Tibial artery (tissue), 4 donors: ENCODE data around the gene PBRM1.

Experiments used
- DNase-seq, 2 donors: peaks; one replicate each; pipeline ENCODE4 v3.0.0-alpha.2; 2019
- H3K27ac ChIP-seq, 2 donors: fragments of 200-600 bp; sonication (generic) in 1 of 2; 1 replicate in 1 of 2; 2 replicates in 1 of 2; pipeline ENCODE4 v1.5.1; 2018 to 2019; ENCODE audit warnings: mild to moderate bottlenecking in 1 of 2
- H3K27me3 ChIP-seq, 2 donors: fragments of 200-600 bp; sonication (generic) in 1 of 2; one replicate each; pipeline versions ENCODE4 v1.5.1 to v1.6.0; 2016 to 2019
- H3K36me3 ChIP-seq, 3 donors: fragments of 200-600 bp; sonication (generic) in 2 of 3; one replicate each; pipeline ENCODE4 v1.5.1; 2016 to 2019; ENCODE audit warnings: mild to moderate bottlenecking in 2 of 3
- H3K4me1 ChIP-seq, 4 donors: fragments of 200-600 bp; sonication (generic) in 2 of 4; 1 replicate in 3 of 4; 2 replicates in 1 of 4; pipeline ENCODE4 v1.5.1; 2016 to 2019
- H3K4me3 ChIP-seq, 2 donors: fragments of 200-600 bp; sonication (generic) in 1 of 2; 1 replicate in 1 of 2; 2 replicates in 1 of 2; pipeline ENCODE4 v1.5.1; 2018 to 2019; ENCODE audit warnings: mild to moderate bottlenecking in 2 of 2
- H3K9me3 ChIP-seq, 3 donors: fragments of 200-600 bp; sonication (generic) in 1 of 3; one replicate each; pipeline ENCODE4 v1.5.1; 2016 to 2019
- intact Hi-C: fragments of 100-400 bp; cut with DNase I; formaldehyde crosslinking; loops from one replicate; pipeline ENCODE4 v1.15.0; 2023; ENCODE audit warnings: low total_unique reads
- TF ChIP-seq, protein P1 (sequence below), 2 experiments: fragments of 200-600 bp in 1 of 2; fragments of 450-650 bp in 1 of 2; IDR thresholded peaks; one replicate each; pipeline ENCODE4 v1.5.1; 2017 to 2019; ENCODE audit warnings: antibody characterized with exemption in 2 of 2, mild to moderate bottlenecking in 1 of 2, moderate library complexity in 1 of 2

PBRM1 gene

GRCh38 chr3:52523386-52524257 is 162.1 kb downstream of the PBRM1 start:
- H3K27ac ChIP-seq, result peak overlapping the region in 1 of 2 donors; percentile 92

DNA sequence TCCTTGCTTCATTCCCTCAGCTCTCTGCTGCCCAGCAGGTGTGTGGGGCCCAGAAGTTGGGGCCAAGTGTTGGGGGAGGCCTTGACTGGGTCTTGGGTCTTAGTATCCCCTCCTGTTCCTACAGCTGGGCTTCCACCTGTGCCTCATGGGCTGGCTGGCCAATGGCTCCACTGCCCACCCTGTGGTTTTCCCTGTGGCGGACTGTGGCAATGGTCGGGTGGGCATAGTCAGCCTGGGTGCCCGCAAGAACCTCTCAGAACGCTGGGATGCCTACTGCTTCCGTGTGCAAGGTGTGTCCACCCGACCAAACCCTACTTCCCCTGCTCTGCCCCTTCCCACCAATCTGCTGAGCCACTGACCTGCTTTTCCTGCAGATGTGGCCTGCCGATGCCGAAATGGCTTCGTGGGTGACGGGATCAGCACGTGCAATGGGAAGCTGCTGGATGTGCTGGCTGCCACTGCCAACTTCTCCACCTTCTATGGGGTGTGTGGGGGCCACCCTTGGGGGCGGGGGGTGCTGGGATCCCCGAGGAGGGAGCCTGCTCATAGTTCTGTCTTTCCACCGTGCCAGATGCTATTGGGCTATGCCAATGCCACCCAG is 163.0 kb downstream of the PBRM1 start:
- peak in 1 of 2 donors; percentile 60 for DNase-seq
- Histone ChIP-seq H3K4me3 (no peak overlapping the region), H3K9me3 (no peaks in the 10 kb centered on the region), H3K4me1 (peaks cover 0 to 42% (median 28%) of the 10 kb centered on the region in 4 donors), H3K27me3 (no peaks in the 10 kb centered on the region), H3K27ac (no peak overlapping the region), H3K36me3 (peaks cover 0 to 25% (median 22%) of the 10 kb centered on the region in 3 donors)
- TF ChIP-seq, protein P1, sequence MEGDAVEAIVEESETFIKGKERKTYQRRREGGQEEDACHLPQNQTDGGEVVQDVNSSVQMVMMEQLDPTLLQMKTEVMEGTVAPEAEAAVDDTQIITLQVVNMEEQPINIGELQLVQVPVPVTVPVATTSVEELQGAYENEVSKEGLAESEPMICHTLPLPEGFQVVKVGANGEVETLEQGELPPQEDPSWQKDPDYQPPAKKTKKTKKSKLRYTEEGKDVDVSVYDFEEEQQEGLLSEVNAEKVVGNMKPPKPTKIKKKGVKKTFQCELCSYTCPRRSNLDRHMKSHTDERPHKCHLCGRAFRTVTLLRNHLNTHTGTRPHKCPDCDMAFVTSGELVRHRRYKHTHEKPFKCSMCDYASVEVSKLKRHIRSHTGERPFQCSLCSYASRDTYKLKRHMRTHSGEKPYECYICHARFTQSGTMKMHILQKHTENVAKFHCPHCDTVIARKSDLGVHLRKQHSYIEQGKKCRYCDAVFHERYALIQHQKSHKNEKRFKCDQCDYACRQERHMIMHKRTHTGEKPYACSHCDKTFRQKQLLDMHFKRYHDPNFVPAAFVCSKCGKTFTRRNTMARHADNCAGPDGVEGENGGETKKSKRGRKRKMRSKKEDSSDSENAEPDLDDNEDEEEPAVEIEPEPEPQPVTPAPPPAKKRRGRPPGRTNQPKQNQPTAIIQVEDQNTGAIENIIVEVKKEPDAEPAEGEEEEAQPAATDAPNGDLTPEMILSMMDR (IDR thresholded peaks at IDR 0.05), result no peak
- intact Hi-C loops, result no loop called here

More at GRCh38 chr3:52523386-52524257, 162.1 kb downstream of the PBRM1 start:
- Histone ChIP-seq H3K4me3 (no peak overlapping the region), H3K4me1 (peaks cover 0 to 39% (median 28%) of the 10 kb centered on the region in 4 donors), H3K36me3 (peaks cover 0 to 30% (median 27%) of the 10 kb centered on the region in 3 donors), H3K9me3 (no peaks in the 10 kb centered on the region), H3K27me3 (no peaks in the 10 kb centered on the region)
- TF ChIP-seq, protein P1 (IDR thresholded peaks at IDR 0.05), result no peak
- peak in 1 of 2 donors; percentile 64 for DNase-seq
- intact Hi-C loops, result no loop called here

- Histone ChIP-seq H3K36me3 (peaks cover 0 to 18% (median 15%) of the 10 kb centered on the region in 3 donors), H3K4me1 (peaks cover 0 to 38% (median 27%) of the 10 kb centered on the region in 4 donors), H3K4me3 (no peak overlapping the region), H3K27ac (no peak overlapping the region), H3K9me3 (no peaks in the 10 kb centered on the region), H3K27me3 (no peaks in the 10 kb centered on the region)
- DNase-seq, result no peak
- TF ChIP-seq, protein P1 (IDR thresholded peaks at IDR 0.05), result no peak
- intact Hi-C loops, result no loop called here
Measured at GRCh38 chr3:52521881-52522650, 163.6 kb downstream of the PBRM1 start.

DNA sequence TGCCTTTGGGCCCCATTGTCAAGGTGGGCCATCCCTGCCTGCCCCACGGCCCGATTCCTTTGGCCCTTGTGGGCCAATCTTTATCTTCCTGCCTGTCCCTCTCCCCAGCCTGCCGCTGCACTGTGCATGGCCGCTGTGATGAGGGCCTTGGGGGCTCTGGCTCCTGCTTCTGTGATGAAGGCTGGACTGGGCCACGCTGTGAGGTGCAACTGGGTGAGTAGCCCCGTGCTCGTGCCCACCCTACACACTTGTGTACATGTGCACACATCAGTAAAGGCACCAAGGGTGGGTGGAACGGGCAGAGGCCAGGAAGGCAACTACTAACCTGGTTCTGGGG is 164.3 kb downstream of the PBRM1 start:
- Histone ChIP-seq H3K27me3 (no peaks in the 10 kb centered on the region), H3K9me3 (no peaks in the 10 kb centered on the region), H3K4me1 (peaks cover 0 to 31% (median 24%) of the 10 kb centered on the region in 4 donors), H3K4me3 (no peak overlapping the region), H3K36me3 (peaks cover 0 to 15% (median 11%) of the 10 kb centered on the region in 3 donors), H3K27ac (no peak overlapping the region)
- DNase-seq, result no peak
- TF ChIP-seq, protein P1 (IDR thresholded peaks at IDR 0.05), result no peak
- intact Hi-C loops, result no loop called here

- TF ChIP-seq, protein P1 (IDR thresholded peaks at IDR 0.05), result no peak
- Histone ChIP-seq H3K36me3 (peaks cover 0 to 15% (median 11%) of the 10 kb centered on the region in 3 donors), H3K27me3 (no peaks in the 10 kb centered on the region), H3K27ac (no peak overlapping the region), H3K9me3 (no peaks in the 10 kb centered on the region), H3K4me1 (peaks cover 0 to 26% (median 18%) of the 10 kb centered on the region in 4 donors), H3K4me3 (no peak overlapping the region)
- no peak for DNase-seq
- intact Hi-C loops, result no loop called here
Measured at GRCh38 chr3:52520716-52521487, 164.8 kb downstream of the PBRM1 start.
